ENCODE data around the gene TAS2R50.

DNA sequence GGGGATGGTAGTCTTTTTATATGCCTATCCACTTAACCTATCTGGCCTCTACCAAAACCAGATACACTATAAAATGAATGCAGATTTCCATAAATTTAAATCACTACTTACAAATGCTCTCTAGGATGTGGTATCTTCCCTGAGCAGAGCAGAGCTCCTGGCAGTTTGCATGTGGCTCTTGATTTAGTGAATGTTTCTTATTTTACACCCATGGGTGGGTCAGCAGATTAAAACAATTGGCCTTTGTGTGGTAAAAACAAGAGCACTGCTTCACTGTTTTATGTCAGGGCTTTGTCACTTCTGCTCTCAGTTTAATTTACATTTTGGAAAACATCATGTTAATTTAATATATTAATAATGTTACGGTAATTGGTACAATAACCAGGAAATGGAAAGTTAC is 30.2 kb upstream of the TAS2R50 start:
- TF ChIP-seq, protein P1, sequence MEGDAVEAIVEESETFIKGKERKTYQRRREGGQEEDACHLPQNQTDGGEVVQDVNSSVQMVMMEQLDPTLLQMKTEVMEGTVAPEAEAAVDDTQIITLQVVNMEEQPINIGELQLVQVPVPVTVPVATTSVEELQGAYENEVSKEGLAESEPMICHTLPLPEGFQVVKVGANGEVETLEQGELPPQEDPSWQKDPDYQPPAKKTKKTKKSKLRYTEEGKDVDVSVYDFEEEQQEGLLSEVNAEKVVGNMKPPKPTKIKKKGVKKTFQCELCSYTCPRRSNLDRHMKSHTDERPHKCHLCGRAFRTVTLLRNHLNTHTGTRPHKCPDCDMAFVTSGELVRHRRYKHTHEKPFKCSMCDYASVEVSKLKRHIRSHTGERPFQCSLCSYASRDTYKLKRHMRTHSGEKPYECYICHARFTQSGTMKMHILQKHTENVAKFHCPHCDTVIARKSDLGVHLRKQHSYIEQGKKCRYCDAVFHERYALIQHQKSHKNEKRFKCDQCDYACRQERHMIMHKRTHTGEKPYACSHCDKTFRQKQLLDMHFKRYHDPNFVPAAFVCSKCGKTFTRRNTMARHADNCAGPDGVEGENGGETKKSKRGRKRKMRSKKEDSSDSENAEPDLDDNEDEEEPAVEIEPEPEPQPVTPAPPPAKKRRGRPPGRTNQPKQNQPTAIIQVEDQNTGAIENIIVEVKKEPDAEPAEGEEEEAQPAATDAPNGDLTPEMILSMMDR (IDR thresholded peaks at IDR 0.05), result no peak
- no peak for TF ChIP-seq POLR2A (IDR thresholded peaks at IDR 0.05)
